Fibroblast of lung (primary cell): Measurements from ENCODE around the gene SMIM5. TPM values are rescaled to one million over a fixed set of nuclear protein-coding genes. Genes with fewer than 3 reads are reported as not detected.

Source experiments
- DNase-seq, 2 donors: peaks; one replicate each; pipeline versions ENCODE4 v3.0.0 to v3.0.0-alpha.2; 2010; ENCODE audit warnings: low read depth in 2 of 2
- H2AFZ ChIP-seq: 2 replicates; pipeline ENCODE4 v1.5.1; 2012; ENCODE audit warnings: low read length, control low read depth, inconsistent platforms
- H3K27ac ChIP-seq: 2 replicates; pipeline ENCODE4 v1.5.1; 2011; ENCODE audit warnings: low read length, control low read depth; ENCODE audit not compliant: insufficient read depth
- H3K27me3 ChIP-seq: 2 replicates; pipeline ENCODE4 v1.5.1; 2011; ENCODE audit warnings: mild to moderate bottlenecking, low read length; ENCODE audit not compliant: control insufficient read depth, insufficient read depth
- H3K36me3 ChIP-seq: 2 replicates; pipeline ENCODE4 v1.5.1; 2011; ENCODE audit warnings: low read length; ENCODE audit not compliant: control insufficient read depth, insufficient read depth
- H3K4me1 ChIP-seq: 2 replicates; pipeline ENCODE4 v1.5.1; 2011; ENCODE audit warnings: low read length; ENCODE audit not compliant: control insufficient read depth, insufficient read depth; ENCODE audit errors: extremely low read depth
- H3K4me2 ChIP-seq: 2 replicates; pipeline ENCODE4 v1.5.1; 2011; ENCODE audit warnings: low read length, control low read depth; ENCODE audit not compliant: insufficient read depth; ENCODE audit errors: extremely low read depth
- H3K4me3 ChIP-seq, 4 experiments: fragments of 200-600 bp in 1 of 4; sonication (generic) in 1 of 4; replicated peaks in 1 of 4; 2 replicates each; pipeline ENCODE4 v1.5.1; 2011 to 2016; ENCODE audit warnings: low read length in 4 of 4, low read depth in 3 of 4, mild to moderate bottlenecking in 3 of 4, control low read depth in 2 of 4, inconsistent platforms in 1 of 4, mixed read lengths in 1 of 4; ENCODE audit not compliant: insufficient read depth in 1 of 4; ENCODE audit errors: control extremely low read depth in 1 of 4
- H3K79me2 ChIP-seq: 2 replicates; pipeline ENCODE4 v1.5.1; 2012; ENCODE audit warnings: mild to moderate bottlenecking, low read length, inconsistent platforms; ENCODE audit not compliant: control insufficient read depth, insufficient read depth
- H3K9ac ChIP-seq: 2 replicates; pipeline ENCODE4 v1.5.1; 2011; ENCODE audit warnings: mild to moderate bottlenecking, low read length, control low read depth; ENCODE audit not compliant: insufficient read depth
- H3K9me3 ChIP-seq: 2 replicates; pipeline ENCODE4 v1.5.1; 2012; ENCODE audit warnings: low read depth, low read length; ENCODE audit not compliant: control insufficient read depth, insufficient read depth
- H4K20me1 ChIP-seq: 2 replicates; pipeline ENCODE4 v1.5.1; 2011; ENCODE audit warnings: low read length; ENCODE audit not compliant: control insufficient read depth, insufficient read depth; ENCODE audit errors: extremely low read depth
- CTCF ChIP-seq, 2 donors: IDR thresholded peaks in 1 of 2; conservative IDR thresholded peaks in 1 of 2; 1 replicate in 1 of 2; 2 replicates in 1 of 2; pipeline ENCODE4 v1.5.1; 2011 to 2012; ENCODE audit warnings: low read length in 2 of 2, control low read depth in 1 of 2, inconsistent platforms in 1 of 2, low read depth in 1 of 2, mild to moderate bottlenecking in 1 of 2
- EZH2 ChIP-seq: IDR thresholded peaks from 2 replicates; pipeline ENCODE4 v1.5.1; 2012; ENCODE audit warnings: low read length, control low read depth, mild to moderate bottlenecking; ENCODE audit errors: missing control alignments
- polyA plus RNA-seq, 2 donors: library from polyadenylated mRNA; depleted of rRNA in 1 of 2; stranded (reverse) in 1 of 2; unstranded in 1 of 2; fragments of >200 nt; gene quantifications; 2 replicates each; pipeline ENCODE4 v1.2.1, GENCODE V29; 2011 to 2012; ENCODE audit warnings: missing spikeins in 1 of 2
- total RNA-seq: library from RNA; depleted of rRNA; stranded (reverse); fragments of >200 nt; gene quantifications from 2 replicates; pipeline ENCODE4 v1.2.1, GENCODE V29; 2014

SMIM5 gene
- total and polyA plus RNA-seq, 2 donors (not counting 1 experiment from before 2014, with no cell fraction given), result 0.05 to 0.17 TPM

GRCh38 chr17:75610103-75610984 is 22.9 kb upstream of the SMIM5 start:
- DNase-seq, result no peak
- Histone ChIP-seq H3K4me3 (no peak overlapping the region), H3K79me2 (no peaks in the 10 kb centered on the region), H3K27ac (no peak overlapping the region), H3K36me3 (no peaks in the 10 kb centered on the region), H4K20me1 (no peaks in the 10 kb centered on the region), H2AFZ (no peak overlapping the region), H3K9me3 (no peaks in the 10 kb centered on the region), H3K4me2 (no peak overlapping the region), H3K9ac (no peak overlapping the region), H3K27me3 (no peaks in the 10 kb centered on the region), H3K4me1 (no peaks in the 10 kb centered on the region)
- TF ChIP-seq EZH2, result no peak
- TF ChIP-seq CTCF (conservative IDR thresholded peaks at IDR 0.05 in 1 of 2, IDR thresholded peaks at IDR 0.05 in 1 of 2; ENCODE audit: low read depth in 1 of 2, low read length in 2 of 2), result no peak

- Histone ChIP-seq H3K4me1 (no peaks in the 10 kb centered on the region), H3K4me2 (no peak overlapping the region), H3K27me3 (no peaks in the 10 kb centered on the region), H3K36me3 (no peaks in the 10 kb centered on the region), H4K20me1 (no peaks in the 10 kb centered on the region), H3K9ac (no peak overlapping the region), H3K79me2 (no peaks in the 10 kb centered on the region), H2AFZ (no peak overlapping the region), H3K27ac (no peak overlapping the region), H3K9me3 (no peaks in the 10 kb centered on the region), H3K4me3 (no peak overlapping the region)
- DNase-seq, result no peak
- TF ChIP-seq EZH2 (no peak), CTCF (conservative IDR thresholded peaks at IDR 0.05 in 1 of 2, IDR thresholded peaks at IDR 0.05 in 1 of 2; ENCODE audit: low read depth in 1 of 2, low read length in 2 of 2) (no peak)
Measured at GRCh38 chr17:75611851-75612429, 21.3 kb upstream of the SMIM5 start.

GRCh38 chr17:75612906-75613626 is 20.2 kb upstream of the SMIM5 start:
- Histone ChIP-seq H3K4me3 (no peak overlapping the region), H3K4me2 (no peak overlapping the region), H3K27ac (no peak overlapping the region), H3K9ac (no peak overlapping the region), H3K79me2 (no peaks in the 10 kb centered on the region), H3K9me3 (no peaks in the 10 kb centered on the region), H2AFZ (no peak overlapping the region), H4K20me1 (no peaks in the 10 kb centered on the region), H3K36me3 (no peaks in the 10 kb centered on the region), H3K4me1 (no peaks in the 10 kb centered on the region), H3K27me3 (no peaks in the 10 kb centered on the region)
- TF ChIP-seq CTCF (conservative IDR thresholded peaks at IDR 0.05 in 1 of 2, IDR thresholded peaks at IDR 0.05 in 1 of 2; ENCODE audit: low read depth in 1 of 2, low read length in 2 of 2) (no peak), EZH2 (no peak)
- DNase-seq, result no peak
